Activated CD8-positive, alpha-beta T cell treated with anti-CD3 and anti-CD28 coated beads, Interleukin-2, amount 10 ng/mL, durations not matched to agents 7 days and 5 days (primary cell): Measurements from ENCODE around the gene NRG3. TPM values are rescaled to one million over a fixed set of nuclear protein-coding genes. Genes with fewer than 3 reads are reported as not detected.

ENCODE experiments used
- ATAC-seq: fragments of 150-1000 bp; cut with Tn5 transposase; one replicate; pipeline ENCODE4 v1.10.0; 2021; ENCODE audit warnings: moderate library complexity
- CTCF ChIA-PET: fragments of 350-600 bp; sonication (Branson Sonifier 250); formaldehyde crosslinking; loops from one replicate; lab custom pipeline; 2021; ENCODE audit warnings: antibody characterized with exemption; lab: Charles Lee
- POLR2A ChIA-PET: fragments of 350-600 bp; sonication (Branson Sonifier 250); formaldehyde crosslinking; loops from one replicate; lab custom pipeline; 2021; ENCODE audit warnings: antibody characterized with exemption; lab: Charles Lee
- DNase-seq: peaks from one replicate; pipeline ENCODE4 v3.0.0-alpha.2; 2020
- H3K27ac Mint-ChIP-seq: one replicate; pipeline ENCODE4 v1.8.0; 2021; ENCODE audit warnings: mild to moderate bottlenecking, mixed read lengths
- H3K27me3 Mint-ChIP-seq: one replicate; pipeline ENCODE4 v1.8.0; 2021; ENCODE audit warnings: low read depth, mixed read lengths
- H3K36me3 Mint-ChIP-seq: one replicate; pipeline ENCODE4 v1.8.0; 2021; ENCODE audit warnings: low read depth, mixed read lengths
- H3K4me1 Mint-ChIP-seq: one replicate; pipeline ENCODE4 v1.8.0; 2021; ENCODE audit warnings: low read depth, mixed read lengths
- H3K4me3 Mint-ChIP-seq: one replicate; pipeline ENCODE4 v1.8.0; 2021; ENCODE audit warnings: mild to moderate bottlenecking, mixed read lengths
- H3K9me3 Mint-ChIP-seq: one replicate; pipeline ENCODE4 v1.8.0; 2022; ENCODE audit warnings: mixed read lengths; ENCODE audit not compliant: insufficient read depth
- total RNA-seq, 2 experiments: library from RNA; stranded (reverse); gene quantifications; one replicate each; pipeline ENCODE4 v1.2.3, GENCODE V29; 2021

Gene NRG3
- total RNA-seq, result not detected

- ATAC-seq (no peak), DNase-seq (no peak)
- Mint-ChIP-seq H3K4me1 (peaks cover 10% of the 10 kb centered on the region), H3K4me3 (peak within 1 kb of the TSS; percentile 3), H3K27me3 (peaks cover 38% of the 10 kb centered on the region), H3K27ac (peak within 1 kb of the TSS; percentile 2), H3K9me3 (no peaks in the 10 kb centered on the region), H3K36me3 (peaks cover 3% of the 10 kb centered on the region)
- ChIA-PET CTCF (no interaction called here), POLR2A (no interaction called here)
Observed at GRCh38 chr10:81874875-81875466, at the start of gene NRG3. NRG3 (plus strand) TSS chr10:81875194.

GRCh38 chr10:81828251-81828650 is 46.7 kb upstream of the NRG3 start:
- Mint-ChIP-seq H3K9me3 (peaks cover 7% of the 10 kb centered on the region), H3K27me3 (no peaks in the 10 kb centered on the region), H3K4me3 (no peak overlapping the region), H3K36me3 (no peaks in the 10 kb centered on the region), H3K27ac (no peak overlapping the region), H3K4me1 (no peaks in the 10 kb centered on the region)
- POLR2A ChIA-PET, result no interaction called here
- no peak for ATAC-seq
- DNase-seq, result no peak
- CTCF ChIA-PET, result no interaction called here

- ChIA-PET POLR2A (no interaction called here), CTCF (no interaction called here)
- H3K4me1 Mint-ChIP-seq, result no peaks in the 10 kb centered on the region
- no peak for DNase-seq
- H3K4me3 Mint-ChIP-seq, result no peak overlapping the region
- H3K9me3 Mint-ChIP-seq, result peaks cover 3% of the 10 kb centered on the region
- no peak overlapping the region for H3K27ac Mint-ChIP-seq
- H3K36me3 Mint-ChIP-seq, result no peaks in the 10 kb centered on the region
- no peaks in the 10 kb centered on the region for H3K27me3 Mint-ChIP-seq
- ATAC-seq, result no peak
Observed at GRCh38 chr10:81831060-81831459, 43.9 kb upstream of the NRG3 start.

GRCh38 chr10:81838950-81839349 is 36.0 kb upstream of the NRG3 start:
- ATAC-seq, result no peak
- H3K27ac Mint-ChIP-seq, result no peak overlapping the region
- H3K4me1 Mint-ChIP-seq, result no peaks in the 10 kb centered on the region
- ChIA-PET CTCF (no interaction called here), POLR2A (no interaction called here)
- no peaks in the 10 kb centered on the region for H3K27me3 Mint-ChIP-seq
- H3K36me3 Mint-ChIP-seq, result no peaks in the 10 kb centered on the region
- no peak for DNase-seq
- no peak overlapping the region for H3K4me3 Mint-ChIP-seq
- H3K9me3 Mint-ChIP-seq, result no peaks in the 10 kb centered on the region

GRCh38 chr10:81843042-81843441 is 32.0 kb upstream of the NRG3 start:
- CTCF ChIA-PET, result no interaction called here
- POLR2A ChIA-PET, result no interaction called here
- no peaks in the 10 kb centered on the region for H3K9me3 Mint-ChIP-seq
- no peaks in the 10 kb centered on the region for H3K36me3 Mint-ChIP-seq
- no peaks in the 10 kb centered on the region for H3K27me3 Mint-ChIP-seq
- H3K4me3 Mint-ChIP-seq, result no peak overlapping the region
- DNase-seq (no peak), ATAC-seq (no peak)
- no peak overlapping the region for H3K27ac Mint-ChIP-seq
- no peaks in the 10 kb centered on the region for H3K4me1 Mint-ChIP-seq

GRCh38 chr10:81847675-81848074 is 27.3 kb upstream of the NRG3 start:
- Mint-ChIP-seq H3K36me3 (no peaks in the 10 kb centered on the region), H3K4me3 (no peak overlapping the region), H3K4me1 (no peaks in the 10 kb centered on the region), H3K27me3 (no peaks in the 10 kb centered on the region), H3K9me3 (no peaks in the 10 kb centered on the region), H3K27ac (no peak overlapping the region)
- ATAC-seq (no peak), DNase-seq (no peak)
- ChIA-PET POLR2A (no interaction called here), CTCF (no interaction called here)

- POLR2A ChIA-PET, result no interaction called here
- DNase-seq (no peak), ATAC-seq (no peak)
- Mint-ChIP-seq H3K27ac (no peak overlapping the region), H3K36me3 (no peaks in the 10 kb centered on the region), H3K9me3 (no peaks in the 10 kb centered on the region), H3K4me3 (no peak overlapping the region), H3K27me3 (no peaks in the 10 kb centered on the region), H3K4me1 (no peaks in the 10 kb centered on the region)
- CTCF ChIA-PET, result no interaction called here
Observed at GRCh38 chr10:81848514-81848913, 26.5 kb upstream of the NRG3 start.

GRCh38 chr10:81848931-81849330 is 26.1 kb upstream of the NRG3 start:
- no peak overlapping the region for H3K4me3 Mint-ChIP-seq
- CTCF ChIA-PET, result no interaction called here
- H3K27ac Mint-ChIP-seq, result no peak overlapping the region
- no peaks in the 10 kb centered on the region for H3K36me3 Mint-ChIP-seq
- DNase-seq (no peak), ATAC-seq (no peak)
- H3K4me1 Mint-ChIP-seq, result no peaks in the 10 kb centered on the region
- POLR2A ChIA-PET, result no interaction called here
- H3K27me3 Mint-ChIP-seq, result no peaks in the 10 kb centered on the region
- H3K9me3 Mint-ChIP-seq, result no peaks in the 10 kb centered on the region

GRCh38 chr10:81862596-81862995 is 12.4 kb upstream of the NRG3 start:
- no peak overlapping the region for H3K4me3 Mint-ChIP-seq
- H3K9me3 Mint-ChIP-seq, result no peaks in the 10 kb centered on the region
- H3K4me1 Mint-ChIP-seq, result no peaks in the 10 kb centered on the region
- no peak overlapping the region for H3K27ac Mint-ChIP-seq
- no peak for ATAC-seq
- no peaks in the 10 kb centered on the region for H3K27me3 Mint-ChIP-seq
- no peaks in the 10 kb centered on the region for H3K36me3 Mint-ChIP-seq
- POLR2A ChIA-PET, result no interaction called here
- CTCF ChIA-PET, result no interaction called here
- DNase-seq, result no peak

GRCh38 chr10:81863771-81864170 is 11.2 kb upstream of the NRG3 start:
- ATAC-seq, result no peak
- Mint-ChIP-seq H3K27me3 (no peaks in the 10 kb centered on the region), H3K4me1 (no peaks in the 10 kb centered on the region), H3K27ac (no peak overlapping the region), H3K36me3 (no peaks in the 10 kb centered on the region), H3K4me3 (no peak overlapping the region), H3K9me3 (no peaks in the 10 kb centered on the region)
- POLR2A ChIA-PET, result no interaction called here
- CTCF ChIA-PET, result no interaction called here
- DNase-seq, result no peak

- Mint-ChIP-seq H3K4me1 (no peaks in the 10 kb centered on the region), H3K36me3 (no peaks in the 10 kb centered on the region), H3K27ac (no peak overlapping the region), H3K9me3 (no peaks in the 10 kb centered on the region), H3K4me3 (no peak overlapping the region), H3K27me3 (no peaks in the 10 kb centered on the region)
- DNase-seq (no peak), ATAC-seq (no peak)
- CTCF ChIA-PET, result no interaction called here
- POLR2A ChIA-PET, result no interaction called here
Observed at GRCh38 chr10:81865581-81865980, 9.4 kb upstream of the NRG3 start.

GRCh38 chr10:81866753-81867152 is 8.2 kb upstream of the NRG3 start:
- ATAC-seq, result no peak
- CTCF ChIA-PET, result no interaction called here

GRCh38 chr10:81870472-81870871 is 4.5 kb upstream of the NRG3 start:
- no peaks in the 10 kb centered on the region for H3K9me3 Mint-ChIP-seq
- no peaks in the 10 kb centered on the region for H3K4me1 Mint-ChIP-seq
- peaks cover 16% of the 10 kb centered on the region for H3K27me3 Mint-ChIP-seq
- no peak overlapping the region for H3K4me3 Mint-ChIP-seq
- DNase-seq, result no peak
- CTCF ChIA-PET, result no interaction called here
- ATAC-seq, result no peak
- H3K27ac Mint-ChIP-seq, result no peak overlapping the region
- H3K36me3 Mint-ChIP-seq, result no peaks in the 10 kb centered on the region
- POLR2A ChIA-PET, result no interaction called here

More at GRCh38 chr10:81866753-81867152, 8.2 kb upstream of the NRG3 start:
- Mint-ChIP-seq H3K9me3 (no peaks in the 10 kb centered on the region), H3K4me1 (no peaks in the 10 kb centered on the region), H3K27me3 (peaks cover 2% of the 10 kb centered on the region), H3K36me3 (no peaks in the 10 kb centered on the region), H3K27ac (no peak overlapping the region), H3K4me3 (no peak overlapping the region)
- no peak for DNase-seq
- POLR2A ChIA-PET, result no interaction called here
